ENCODE data around the gene MROH9. TPM values are rescaled to one million over a fixed set of nuclear protein-coding genes. Genes with fewer than 3 reads are reported as not detected.

Gene MROH9
- total and polyA plus RNA-seq, 2 of the 8 experiments (the other 6 are each of a cell fraction or from before 2014, with no cell fraction given): not detected

- H3K9ac ChIP-seq (replicated peaks in 1 of 4; ENCODE audit: extremely low read depth in 1 of 4, low read depth in 3 of 4, low read length in 3 of 4): no peak overlapping the region
- no peaks in the 10 kb centered on the region for H3K79me2 ChIP-seq (ENCODE audit: control insufficient read depth in 1 of 2, insufficient read depth in 2 of 2, low read length in 2 of 2)
- H2BK12ac ChIP-seq (ENCODE audit: low read depth, low read length): no peak overlapping the region
- no peak for FAIRE-seq
- no peak overlapping the region for H3K4ac ChIP-seq (replicated peaks; ENCODE audit: insufficient read length, low read depth, low read length)
- no peaks in the 10 kb centered on the region for H3K27me3 ChIP-seq (replicated peaks in 1 of 4; ENCODE audit: control insufficient read depth in 3 of 4, extremely low read depth in 1 of 4, insufficient read depth in 3 of 4, low read length in 3 of 4)
- H3K36me3 ChIP-seq (ENCODE audit: control insufficient read depth in 2 of 4, insufficient read depth in 4 of 4, low read length in 3 of 4): no peaks in the 10 kb centered on the region
- H3K4me2 ChIP-seq (ENCODE audit: insufficient read depth in 1 of 2, low read depth in 2 of 2, low read length in 2 of 2): no peak overlapping the region
- H4K91ac ChIP-seq (replicated peaks; ENCODE audit: insufficient read length, low read length): no peak overlapping the region
- no peak overlapping the region for H2BK20ac ChIP-seq (ENCODE audit: low read length)
- CTCF ChIA-PET (ENCODE audit: partially characterized antibody): interaction anchor here (2.1 kb wide), 1 partner anchor 19 kb away, joined by 9 read pairs; no protein-coding TSS in a partner anchor
- H3K18ac ChIP-seq (ENCODE audit: extremely low read depth, low read length): no peak overlapping the region
- H3K14ac ChIP-seq (ENCODE audit: insufficient read length): no peak overlapping the region
- H4K8ac ChIP-seq (ENCODE audit: extremely low read depth, insufficient read depth, low read length): no peak overlapping the region
- H2BK120ac ChIP-seq (replicated peaks; ENCODE audit: low read depth, low read length): no peak overlapping the region
- POLR2A ChIA-PET (ENCODE audit: partially characterized antibody): no interaction called here
- no peak overlapping the region for H2BK15ac ChIP-seq (ENCODE audit: low read length)
- DNase-seq (ENCODE audit: low read depth in 1 of 2, low spot score in 2 of 2): no peak
- H3K9me3 ChIP-seq (ENCODE audit: insufficient read depth in 2 of 2, low read depth in 1 of 2, low read length in 1 of 2): no peaks in the 10 kb centered on the region
- no peaks in the 10 kb centered on the region for H4K20me1 ChIP-seq (replicated peaks in 1 of 2; ENCODE audit: control insufficient read depth in 1 of 2, insufficient read depth in 2 of 2, low read length in 2 of 2)
- H2AFZ ChIP-seq (ENCODE audit: low read length): no peak overlapping the region
- TF ChIP-seq USF2 (IDR thresholded peaks at IDR 0.05; ENCODE audit: low read length) (no peak), TAF1 (IDR thresholded peaks at IDR 0.05; ENCODE audit: low read depth, low read length) (no peak), POLR2A (IDR thresholded peaks at IDR 0.05; ENCODE audit: control extremely low read depth in 1 of 2, low read depth in 2 of 2, low read length in 2 of 2) (no peak), KDM5A (IDR thresholded peaks at IDR 0.05; ENCODE audit: low read length) (no peak), MAFK (IDR thresholded peaks at IDR 0.05; ENCODE audit: low read depth, low read length) (no peak), PHF8 (conservative IDR thresholded peaks at IDR 0.05; ENCODE audit: low read depth, low read length) (no peak), SIN3A (conservative IDR thresholded peaks at IDR 0.05 in 1 of 2, IDR thresholded peaks at IDR 0.05 in 1 of 2; ENCODE audit: low read depth in 1 of 2, low read length in 2 of 2) (no peak), JUND (IDR thresholded peaks at IDR 0.05; ENCODE audit: low read length) (no peak), TBP (IDR thresholded peaks at IDR 0.05; ENCODE audit: low read depth, low read length) (no peak), CEBPB (IDR thresholded peaks at IDR 0.05; ENCODE audit: low read depth, low read length) (no peak), TCF12 (IDR thresholded peaks at IDR 0.05; ENCODE audit: low read depth, low read length) (no peak), SUZ12 (IDR thresholded peaks at IDR 0.05; ENCODE audit: low read length) (no peak), NRF1 (IDR thresholded peaks at IDR 0.05; ENCODE audit: low read depth, low read length) (no peak), SAP30 (IDR thresholded peaks at IDR 0.05; ENCODE audit: insufficient read depth, insufficient replicate concordance, low read length) (no peak), RFX5 (IDR thresholded peaks at IDR 0.05; ENCODE audit: borderline replicate concordance, low read depth, low read length) (no peak)
- H3K56ac ChIP-seq (replicated peaks; ENCODE audit: insufficient read length, low read depth, low read length): no peak overlapping the region
- H3K79me1 ChIP-seq (ENCODE audit: low read depth, low read length): no peaks in the 10 kb centered on the region
- no peak overlapping the region for H3K4me3 ChIP-seq (ENCODE audit: extremely low read depth in 1 of 4, insufficient read depth in 2 of 4, low read depth in 3 of 4, low read length in 4 of 4)
- no peaks in the 10 kb centered on the region for H3K23me2 ChIP-seq (ENCODE audit: low read depth, low read length)
- no peak overlapping the region for H3K27ac ChIP-seq (ENCODE audit: low read depth, low read length)
- no peaks in the 10 kb centered on the region for H3K4me1 ChIP-seq (replicated peaks in 1 of 4; ENCODE audit: control insufficient read depth in 3 of 4, insufficient read depth in 4 of 4, low read length in 3 of 4)
- H2AK5ac ChIP-seq (ENCODE audit: low read depth, low read length): no peak overlapping the region
- H2BK5ac ChIP-seq (ENCODE audit: low read depth, low read length): no peak overlapping the region
- 96% methylated on average over 1 of the region's 1 CpG; no CpG with 5 or more reads in 1 of the 2 experiments for WGBS, 2 experiments (ENCODE audit: extremely low coverage in 1 of 2, insufficient coverage in 1 of 2, insufficient read length in 1 of 2, insufficient replicate concordance in 2 of 2, low coverage in 1 of 2, low lambda C conversion rate in 2 of 2, missing lambda C conversion rate in 1 of 2)
- H3K23ac ChIP-seq (ENCODE audit: insufficient read length): no peak overlapping the region
- H4K5ac ChIP-seq (ENCODE audit: insufficient read length, low read depth, low read length): no peak overlapping the region
These were observed 50.1 kb downstream of the MROH9 start for GRCh38 chr1:170985406-170985805.
